MM.1S (cell line): ENCODE data around the gene HS3ST4.

Experiments
- EZH2 ChIP-seq: fragments of 300-600 bp; sonication (generic); optimal IDR thresholded peaks from 2 replicates; pipeline ENCODE3; 2017; ENCODE audit warnings: low read depth, mild to moderate bottlenecking, antibody characterized with exemption, low read length, mixed read lengths
- TF ChIP-seq, protein P1 (sequence below): fragments of 300-600 bp; sonication (generic); IDR thresholded peaks from 2 replicates; pipeline ENCODE4 v1.5.1; 2016; ENCODE audit warnings: antibody characterized with exemption, low read length, mixed read lengths

DNA sequence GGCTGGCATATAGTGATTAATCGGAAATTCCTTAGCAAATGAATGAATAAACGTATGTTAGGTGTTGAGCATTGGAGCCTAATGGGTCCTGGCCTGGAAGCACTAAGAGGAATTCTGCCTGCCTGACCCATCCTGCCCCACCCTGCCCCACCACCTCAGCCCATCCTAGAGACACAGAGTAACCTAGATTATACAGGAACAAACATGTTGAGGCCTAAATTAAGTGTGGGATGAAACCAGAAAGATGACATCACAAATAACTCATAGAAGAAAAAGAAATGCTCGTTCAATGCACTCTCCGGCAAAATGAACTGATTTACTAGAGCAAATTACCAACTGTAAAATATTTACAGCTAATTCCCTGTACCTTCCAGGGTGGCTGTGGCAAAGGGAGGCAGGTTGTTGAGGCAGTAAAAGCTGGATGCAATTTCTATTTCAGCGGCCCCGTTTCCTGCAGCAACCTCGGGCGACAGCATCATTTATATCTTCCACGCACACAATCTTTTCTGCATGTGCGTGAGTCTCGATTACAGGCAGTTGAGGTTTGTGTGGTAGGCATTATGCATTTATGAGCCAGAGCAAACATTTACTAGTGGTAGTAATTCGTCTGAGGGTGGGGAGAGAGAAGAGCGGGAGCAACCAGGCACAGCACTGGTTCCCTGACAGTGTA lies 417.2 kb downstream of the HS3ST4 start:
- TF ChIP-seq, protein P1, sequence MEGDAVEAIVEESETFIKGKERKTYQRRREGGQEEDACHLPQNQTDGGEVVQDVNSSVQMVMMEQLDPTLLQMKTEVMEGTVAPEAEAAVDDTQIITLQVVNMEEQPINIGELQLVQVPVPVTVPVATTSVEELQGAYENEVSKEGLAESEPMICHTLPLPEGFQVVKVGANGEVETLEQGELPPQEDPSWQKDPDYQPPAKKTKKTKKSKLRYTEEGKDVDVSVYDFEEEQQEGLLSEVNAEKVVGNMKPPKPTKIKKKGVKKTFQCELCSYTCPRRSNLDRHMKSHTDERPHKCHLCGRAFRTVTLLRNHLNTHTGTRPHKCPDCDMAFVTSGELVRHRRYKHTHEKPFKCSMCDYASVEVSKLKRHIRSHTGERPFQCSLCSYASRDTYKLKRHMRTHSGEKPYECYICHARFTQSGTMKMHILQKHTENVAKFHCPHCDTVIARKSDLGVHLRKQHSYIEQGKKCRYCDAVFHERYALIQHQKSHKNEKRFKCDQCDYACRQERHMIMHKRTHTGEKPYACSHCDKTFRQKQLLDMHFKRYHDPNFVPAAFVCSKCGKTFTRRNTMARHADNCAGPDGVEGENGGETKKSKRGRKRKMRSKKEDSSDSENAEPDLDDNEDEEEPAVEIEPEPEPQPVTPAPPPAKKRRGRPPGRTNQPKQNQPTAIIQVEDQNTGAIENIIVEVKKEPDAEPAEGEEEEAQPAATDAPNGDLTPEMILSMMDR = no peak
- no peak for TF ChIP-seq EZH2
